Measurements from ENCODE around the gene TENM3.

The TENM3 gene

DNA sequence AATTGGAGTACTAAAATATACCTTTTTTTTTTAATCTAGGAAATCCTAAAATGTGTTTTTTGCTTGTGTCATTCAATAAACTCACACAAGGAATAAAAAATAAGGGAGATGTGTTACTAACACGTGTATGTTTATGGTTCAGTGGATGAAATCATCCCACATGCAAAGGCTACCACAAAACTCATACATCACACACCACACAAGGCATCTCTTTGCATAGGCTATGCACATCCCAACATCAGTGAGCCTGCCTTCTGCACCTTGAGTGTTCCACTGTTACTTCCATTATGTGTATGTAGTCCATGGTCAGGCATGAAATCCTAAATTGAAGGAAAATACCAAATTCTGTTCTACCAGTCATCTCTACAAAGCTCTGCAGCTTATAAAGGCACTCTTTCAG is 460.9 kb downstream of the TENM3 start:
- no peak for DNase-seq

DNA sequence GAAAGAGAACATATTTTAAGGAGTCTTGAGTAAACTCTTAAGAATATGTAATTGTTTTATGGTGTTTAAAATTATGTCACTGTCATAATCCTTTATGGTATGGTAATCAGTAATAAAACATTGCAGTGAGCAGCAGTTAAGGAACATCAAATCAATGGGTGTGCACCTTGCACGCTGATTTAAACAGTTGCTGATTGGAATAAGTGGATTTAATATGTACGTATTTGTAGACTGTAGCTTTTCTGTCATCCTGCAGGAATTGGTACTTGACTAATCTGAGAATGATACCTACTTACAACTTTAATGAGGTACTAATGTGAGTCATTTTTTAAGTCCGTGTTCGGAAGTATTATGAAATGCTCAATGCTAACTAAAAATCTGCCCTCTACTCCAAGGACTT is 461.7 kb downstream of the TENM3 start:
- no peak for DNase-seq

DNA sequence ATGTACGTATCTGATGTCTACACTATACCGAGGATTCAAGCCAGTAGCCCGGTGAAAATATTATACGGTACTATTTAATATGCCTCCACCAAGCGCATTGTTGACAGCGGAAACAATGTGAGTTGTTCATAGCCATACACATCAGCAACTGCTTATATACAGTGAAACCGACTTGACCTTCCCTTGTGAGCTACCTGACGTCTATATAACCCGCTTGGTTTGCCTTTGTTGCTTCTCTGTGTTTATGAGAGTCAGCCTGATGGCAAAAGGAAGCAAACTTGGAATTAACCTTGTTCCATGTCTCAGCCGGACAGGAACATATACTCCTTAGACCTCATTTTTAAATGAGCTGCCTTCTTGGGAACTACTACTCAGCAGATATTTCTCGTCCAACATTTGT is 462.2 kb downstream of the TENM3 start:
- DNase-seq, result no peak

DNA sequence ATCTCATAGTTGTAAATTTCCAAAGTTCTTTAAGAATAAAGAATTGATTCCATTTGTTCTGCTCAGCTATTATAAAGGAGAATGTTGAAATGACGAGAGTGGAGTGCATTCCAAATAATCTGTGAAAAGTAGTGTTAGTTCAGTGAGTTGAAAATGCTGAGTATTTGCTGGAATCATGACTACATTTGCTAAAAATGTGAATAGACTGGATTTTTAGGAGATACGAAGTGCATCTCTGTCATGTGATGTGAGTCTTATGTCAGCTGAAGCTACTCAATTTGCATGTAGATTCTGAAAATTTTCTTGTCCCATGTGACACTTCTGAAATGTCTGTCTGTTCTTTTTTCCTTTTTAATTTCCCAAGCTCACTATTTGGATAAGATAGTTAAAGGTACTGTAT is 468.0 kb downstream of the TENM3 start:
- no peak for DNase-seq

DNA sequence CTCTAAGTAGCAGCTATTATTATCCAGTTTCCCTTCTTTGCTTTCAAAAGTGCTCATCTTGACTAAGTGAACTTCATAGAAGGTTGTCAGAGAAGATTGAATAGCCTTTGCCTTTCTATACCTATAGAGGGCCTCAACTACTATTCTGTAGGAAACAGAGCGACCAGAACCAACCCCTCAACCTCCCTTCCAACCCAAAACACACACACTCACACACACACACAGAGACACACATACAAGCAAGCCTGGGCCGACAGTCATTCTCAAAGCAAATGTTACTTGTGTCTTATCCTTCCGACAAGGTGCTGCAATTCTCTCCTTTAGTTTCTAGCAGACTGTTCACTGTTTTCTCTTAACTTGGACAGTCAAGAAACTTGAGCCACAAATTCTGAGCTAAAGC is 472.3 kb downstream of the TENM3 start:
- no peak for DNase-seq

DNA sequence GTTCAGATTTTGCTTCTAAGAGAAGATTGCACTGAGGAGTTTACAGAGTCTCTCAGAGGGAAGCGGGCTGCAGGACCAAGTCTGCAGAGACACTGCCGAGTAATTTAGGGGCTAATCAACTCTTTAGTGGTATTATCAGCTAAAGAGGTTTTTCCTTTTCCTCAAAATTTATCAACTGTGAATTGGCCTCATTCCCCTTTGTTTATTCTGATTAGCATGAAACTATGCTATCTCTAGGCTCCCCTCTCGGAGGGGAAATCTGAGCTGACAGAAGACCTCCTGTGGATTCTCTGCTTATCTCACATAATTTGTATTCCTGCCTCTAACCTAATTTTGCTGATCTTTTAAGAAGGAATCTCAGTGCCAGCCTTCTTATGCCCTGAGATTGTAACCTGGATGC is 473.0 kb downstream of the TENM3 start:
- no peak for DNase-seq

DNA sequence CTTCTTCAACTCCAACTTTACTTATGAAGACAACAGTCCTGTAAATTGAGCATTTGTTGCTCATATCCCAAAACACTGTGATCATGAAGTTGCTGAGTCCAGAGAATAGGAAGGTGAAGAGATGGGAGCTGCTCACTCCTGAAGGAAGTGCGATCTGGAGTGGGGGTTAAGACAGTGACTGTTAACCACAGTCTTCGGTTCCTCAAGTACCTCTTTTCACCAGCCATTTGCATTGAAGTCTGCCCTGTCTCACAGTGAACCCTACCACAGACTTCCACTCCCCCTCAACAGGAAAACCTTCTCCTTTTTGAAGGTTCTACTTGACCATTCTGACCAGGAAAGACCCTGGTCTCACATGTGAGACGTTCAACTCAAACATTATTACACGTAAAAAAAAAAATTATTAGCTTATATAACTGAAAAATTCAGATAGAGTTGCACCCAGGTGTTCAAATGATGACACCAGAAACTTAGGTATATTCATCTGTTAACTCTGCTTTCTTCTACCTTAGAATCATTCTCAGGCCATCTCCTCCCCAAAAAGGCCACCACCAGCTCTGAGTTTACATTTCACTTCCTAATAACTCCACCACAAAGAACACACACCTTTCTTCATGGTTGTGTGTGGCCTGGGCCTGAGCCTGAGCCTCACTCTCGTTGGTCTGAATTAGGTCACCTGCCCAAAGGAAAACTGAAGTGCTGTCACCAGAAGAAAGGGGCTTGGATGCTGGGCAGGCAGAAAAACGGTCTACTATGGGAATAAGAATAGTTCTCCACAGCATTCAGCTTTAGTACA is 474.8 kb downstream of the TENM3 start:
- DNase-seq, result no peak

DNA sequence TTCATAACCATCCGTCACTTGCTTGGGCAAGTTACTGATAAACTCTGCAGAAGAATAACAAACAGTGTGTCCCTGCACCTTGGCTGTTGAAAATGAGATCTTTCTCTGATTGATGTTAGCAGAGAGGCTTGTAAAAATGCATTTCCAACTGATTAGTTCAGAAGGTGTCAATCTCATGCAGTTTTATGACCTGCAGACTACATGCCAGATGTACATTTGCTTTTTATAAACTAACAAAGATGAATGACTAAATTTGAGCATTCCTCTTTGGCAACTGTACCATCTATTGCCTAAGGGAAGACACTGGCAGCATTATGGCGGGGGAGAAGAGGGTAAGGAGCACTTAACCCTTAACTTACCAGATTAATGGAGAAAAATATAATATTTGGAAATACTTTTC is 481.2 kb downstream of the TENM3 start:
- DNase-seq, result no peak

DNA sequence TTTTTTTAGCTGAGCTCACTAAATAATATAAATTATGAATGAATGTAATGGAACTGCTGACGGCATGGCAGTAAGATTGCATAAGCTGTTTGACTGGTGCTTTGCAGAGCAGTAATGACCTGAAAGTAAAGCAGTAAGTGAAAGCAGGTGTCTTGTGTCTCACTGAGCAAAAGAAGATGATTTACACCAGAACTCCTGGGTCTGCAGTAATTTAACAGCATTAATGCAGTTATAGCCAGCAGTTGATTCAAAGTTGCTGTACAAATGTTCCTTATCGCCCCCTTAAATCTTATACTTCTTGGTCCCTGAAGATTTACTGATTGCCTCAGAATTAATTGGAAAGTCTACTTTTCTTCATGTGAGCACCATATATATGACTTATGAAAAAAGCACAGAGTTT is 486.3 kb downstream of the TENM3 start:
- no peak for DNase-seq

DNA sequence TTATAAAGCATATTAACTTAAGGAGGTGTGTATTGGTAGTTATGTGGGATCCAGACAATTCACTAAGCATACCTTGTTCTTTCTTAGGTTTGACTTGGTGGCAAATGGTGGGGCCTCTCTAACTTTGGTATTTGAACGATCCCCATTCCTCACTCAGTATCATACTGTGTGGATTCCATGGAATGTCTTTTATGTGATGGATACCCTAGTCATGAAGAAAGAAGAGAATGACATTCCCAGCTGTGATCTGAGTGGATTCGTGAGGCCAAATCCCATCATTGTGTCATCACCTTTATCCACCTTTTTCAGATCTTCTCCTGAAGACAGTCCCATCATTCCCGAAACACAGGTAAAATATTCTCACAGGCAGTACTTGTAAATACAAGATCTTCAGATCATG is 487.6 kb downstream of the TENM3 start:
- no peak for DNase-seq

DNA sequence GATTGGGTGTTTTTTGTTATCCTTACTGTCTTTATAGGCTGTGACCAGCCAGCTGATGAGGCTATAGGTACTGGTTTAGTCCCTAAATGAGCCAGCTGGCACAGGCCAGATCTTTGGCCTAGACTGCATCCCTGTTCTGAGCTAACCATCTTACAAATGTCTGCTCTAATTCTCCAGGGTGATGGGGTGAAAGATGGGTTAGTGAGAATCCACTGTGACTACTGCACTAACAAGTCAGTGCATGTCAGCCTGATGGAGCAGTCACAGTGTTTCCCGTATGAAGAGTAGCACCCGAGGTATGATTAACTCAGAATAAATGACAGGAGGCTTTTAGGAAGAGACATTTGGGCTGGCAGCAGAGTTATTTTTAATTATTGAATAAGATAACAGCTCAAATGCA is 493.0 kb downstream of the TENM3 start:
- no peak for DNase-seq

DNA sequence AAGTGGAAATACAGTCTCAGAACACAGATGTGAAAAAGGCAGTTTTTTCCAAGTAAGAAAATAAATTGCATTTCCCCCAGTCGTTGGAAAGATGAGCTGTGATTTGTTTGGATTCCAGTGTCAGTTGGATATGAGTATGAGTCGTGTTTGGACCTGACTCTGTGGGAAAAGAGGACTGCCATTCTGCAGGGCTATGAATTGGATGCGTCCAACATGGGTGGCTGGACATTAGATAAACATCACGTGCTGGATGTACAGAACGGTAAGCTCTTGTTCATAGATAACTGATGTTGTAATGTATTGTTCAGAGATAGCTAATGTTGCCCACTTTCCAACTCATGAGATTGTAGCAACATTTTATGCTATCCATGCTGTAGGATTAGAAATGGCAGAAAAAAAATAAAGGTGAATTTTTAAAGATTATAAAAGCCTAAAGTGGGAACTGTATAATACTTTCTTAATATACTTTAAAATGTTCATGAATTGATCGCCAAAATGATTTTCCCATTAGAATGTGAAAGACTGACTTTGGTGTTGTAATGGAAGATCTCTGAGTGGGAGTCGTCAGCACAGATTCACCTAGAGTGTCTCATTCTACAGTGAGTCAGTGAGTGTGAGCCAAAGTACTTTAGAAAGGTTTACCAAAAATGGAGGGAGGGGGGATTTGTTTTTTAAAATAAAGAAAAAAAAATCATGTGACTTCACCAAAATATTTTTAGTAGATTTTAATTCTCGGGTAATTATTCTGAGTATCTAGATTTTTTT is 495.3 kb downstream of the TENM3 start:
- no peak for DNase-seq

DNA sequence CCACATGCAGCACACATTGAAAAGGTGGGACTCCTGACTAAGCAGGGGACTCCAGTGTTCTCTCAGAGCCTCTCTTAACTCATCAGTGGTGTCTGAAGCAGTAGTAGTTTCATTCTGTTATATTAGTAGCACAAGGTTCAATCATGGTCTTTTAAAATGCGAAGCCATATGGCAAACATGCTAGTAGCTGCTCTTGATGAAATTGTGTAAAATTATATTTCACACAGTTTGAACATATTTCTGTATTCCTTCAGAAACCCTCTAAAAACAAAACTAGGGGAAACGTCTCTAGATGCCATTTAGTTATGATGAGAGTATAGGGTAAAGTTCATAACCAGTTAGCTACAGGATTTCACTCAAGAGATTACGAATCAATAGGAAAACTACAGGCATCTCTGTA is 497.1 kb downstream of the TENM3 start:
- DNase-seq, result no peak

DNA sequence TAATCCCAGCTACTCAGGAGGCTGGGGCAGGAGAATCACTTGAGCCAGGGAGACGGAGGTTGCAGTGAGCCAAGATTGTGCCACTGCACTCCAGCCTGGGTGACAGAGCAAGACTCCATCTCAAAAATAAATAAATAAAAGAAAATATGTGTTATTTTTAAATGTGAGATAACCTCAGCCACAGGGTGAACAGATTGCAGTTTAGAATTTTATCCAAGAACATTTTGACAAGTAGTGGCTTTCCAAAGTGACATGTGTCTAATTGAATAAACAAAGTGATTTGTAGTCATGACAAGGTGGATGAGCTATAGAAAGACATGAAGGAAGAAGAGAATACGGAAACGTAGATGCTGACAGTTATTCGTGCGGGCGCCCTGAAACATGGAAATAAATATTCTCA is 497.9 kb downstream of the TENM3 start:
- DNase-seq, result no peak

DNA sequence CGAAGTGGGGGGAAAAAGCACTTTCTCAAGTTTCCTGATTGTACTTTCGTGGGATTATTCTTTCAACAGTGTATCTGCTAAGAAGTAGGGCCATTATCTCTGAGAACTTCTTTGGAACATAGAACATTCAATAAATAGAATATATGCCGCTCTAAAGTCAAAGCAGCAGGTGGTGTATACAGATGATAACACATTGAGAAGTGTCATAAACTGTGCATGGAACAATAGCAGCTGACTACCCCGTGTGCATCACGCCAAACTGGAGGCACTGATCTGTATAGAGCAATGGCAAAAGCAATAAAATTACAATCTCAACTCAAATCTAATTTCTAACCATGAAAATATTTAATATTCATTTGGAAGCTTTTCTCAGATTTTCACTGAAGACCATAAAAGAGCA is 498.7 kb downstream of the TENM3 start:
- no peak for DNase-seq

DNA sequence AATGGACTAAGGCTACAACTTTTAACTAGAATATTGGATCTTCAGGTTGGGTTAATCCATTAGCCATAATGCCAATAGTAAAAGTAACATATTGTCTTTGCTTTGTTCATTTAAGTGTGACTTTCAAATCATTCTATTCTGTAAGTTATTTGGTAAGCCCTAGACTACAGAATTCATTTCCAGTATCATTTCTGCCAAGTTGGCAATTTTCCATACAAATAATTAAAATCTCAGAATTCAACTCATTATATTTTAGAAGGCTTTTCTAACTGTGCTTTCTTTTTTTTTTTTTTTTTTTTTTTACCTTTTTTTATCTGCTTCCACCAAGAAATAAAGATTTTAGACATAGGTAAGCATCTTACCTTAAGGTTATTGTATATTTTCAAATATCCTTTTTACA is 500.6 kb downstream of the TENM3 start:
- no peak for DNase-seq

DNA sequence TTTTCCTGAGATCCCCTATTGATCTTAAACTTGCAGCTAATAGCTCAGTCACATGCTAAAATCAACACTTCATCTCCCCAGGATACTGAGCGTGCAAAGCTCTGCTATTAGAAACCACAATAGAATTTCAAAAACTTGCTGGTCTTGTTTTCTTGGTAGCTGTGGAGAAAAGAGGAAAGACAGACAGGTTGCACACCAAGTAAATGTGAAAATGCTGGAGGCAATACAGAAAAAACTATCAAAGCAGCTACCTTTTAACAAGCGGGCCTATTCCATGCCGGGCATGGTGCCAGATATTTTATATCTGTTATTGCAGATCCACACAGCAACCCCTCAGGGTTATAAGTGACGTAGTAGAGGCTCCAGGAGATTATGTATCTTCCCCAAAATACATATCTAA is 502.0 kb downstream of the TENM3 start:
- DNase-seq, result no peak

DNA sequence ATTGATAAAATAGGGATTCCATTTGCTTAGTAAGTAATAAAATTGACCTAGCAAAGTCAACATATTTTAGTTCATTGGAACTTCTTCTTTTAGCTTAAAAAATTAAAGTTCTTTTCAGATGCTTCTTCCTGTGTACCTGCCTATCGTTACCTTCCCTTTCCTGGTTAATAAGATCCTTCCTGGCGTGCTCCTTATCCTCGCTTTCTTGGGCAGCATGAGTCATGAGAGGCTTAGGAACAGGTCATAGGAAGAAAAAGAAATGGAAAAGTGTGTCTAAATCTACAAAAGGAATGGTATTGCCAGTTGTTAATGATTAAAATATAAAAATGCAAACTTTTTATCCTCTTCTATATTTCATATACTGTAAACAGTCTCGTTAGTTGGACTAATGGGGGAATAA is 503.7 kb downstream of the TENM3 start:
- DNase-seq, result no peak

DNA sequence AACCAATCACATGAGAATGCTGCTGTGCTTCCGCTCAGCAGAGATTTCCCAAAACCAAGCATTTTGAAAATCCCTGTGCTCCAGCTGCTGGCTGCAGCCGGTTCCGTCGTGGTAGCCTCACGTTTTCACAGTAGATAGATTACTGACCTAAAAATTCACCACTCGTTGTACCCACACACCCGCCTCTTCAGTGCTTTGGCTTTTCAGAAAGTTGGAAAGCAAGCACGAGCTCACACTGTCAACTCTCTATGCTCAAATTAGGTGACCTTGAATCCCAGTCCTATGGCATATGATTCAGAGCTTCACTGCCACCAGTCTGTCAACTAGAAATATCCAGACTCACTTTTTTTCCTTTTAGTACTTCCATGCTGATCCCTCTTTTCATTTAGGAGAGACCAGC is 505.1 kb downstream of the TENM3 start:
- DNase-seq, result no peak

DNA sequence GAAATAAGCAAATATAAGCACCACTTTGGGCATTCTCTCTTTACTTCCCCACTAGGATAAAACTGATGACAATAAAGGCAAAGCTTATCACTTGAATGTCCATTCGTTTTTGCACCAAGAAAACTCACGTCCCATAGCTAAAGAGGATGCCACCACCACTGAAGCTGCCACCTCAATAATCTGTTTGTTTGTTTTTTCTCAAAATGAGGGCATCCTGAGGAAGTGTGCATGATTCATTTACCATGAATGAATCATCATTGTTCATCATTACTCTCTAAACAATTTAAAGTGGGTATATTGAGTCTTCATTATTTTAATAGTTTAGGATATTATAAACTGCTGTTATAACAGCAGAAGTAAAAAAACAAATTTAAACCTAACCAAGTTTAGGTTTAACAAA is 505.7 kb downstream of the TENM3 start:
- DNase-seq, result peak in 1 of 3 donors; percentile 17

DNA sequence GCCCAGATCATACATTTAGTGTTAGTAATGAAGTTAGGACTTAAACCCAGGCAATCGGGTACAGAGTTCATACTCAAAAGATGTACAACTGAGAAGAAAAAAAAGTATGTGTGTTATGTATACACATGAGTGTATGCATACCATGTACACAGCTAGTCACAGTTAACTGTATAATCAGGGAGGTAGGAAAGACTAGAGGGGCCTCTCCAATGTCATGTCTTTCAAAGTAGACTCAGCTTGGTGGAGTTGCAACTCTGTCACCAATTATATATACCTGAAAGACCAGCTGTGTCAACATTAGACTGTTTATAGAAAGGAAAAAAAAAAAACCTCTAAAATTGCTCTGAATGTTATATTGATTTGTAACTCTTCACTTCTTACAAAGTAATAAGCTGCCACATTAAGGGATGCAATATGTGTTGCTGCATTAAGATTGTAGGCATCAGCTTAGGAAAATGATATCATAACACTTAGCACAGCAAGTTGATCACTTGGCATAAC is 506.5 kb downstream of the TENM3 start:
- DNase-seq, result no peak

DNA sequence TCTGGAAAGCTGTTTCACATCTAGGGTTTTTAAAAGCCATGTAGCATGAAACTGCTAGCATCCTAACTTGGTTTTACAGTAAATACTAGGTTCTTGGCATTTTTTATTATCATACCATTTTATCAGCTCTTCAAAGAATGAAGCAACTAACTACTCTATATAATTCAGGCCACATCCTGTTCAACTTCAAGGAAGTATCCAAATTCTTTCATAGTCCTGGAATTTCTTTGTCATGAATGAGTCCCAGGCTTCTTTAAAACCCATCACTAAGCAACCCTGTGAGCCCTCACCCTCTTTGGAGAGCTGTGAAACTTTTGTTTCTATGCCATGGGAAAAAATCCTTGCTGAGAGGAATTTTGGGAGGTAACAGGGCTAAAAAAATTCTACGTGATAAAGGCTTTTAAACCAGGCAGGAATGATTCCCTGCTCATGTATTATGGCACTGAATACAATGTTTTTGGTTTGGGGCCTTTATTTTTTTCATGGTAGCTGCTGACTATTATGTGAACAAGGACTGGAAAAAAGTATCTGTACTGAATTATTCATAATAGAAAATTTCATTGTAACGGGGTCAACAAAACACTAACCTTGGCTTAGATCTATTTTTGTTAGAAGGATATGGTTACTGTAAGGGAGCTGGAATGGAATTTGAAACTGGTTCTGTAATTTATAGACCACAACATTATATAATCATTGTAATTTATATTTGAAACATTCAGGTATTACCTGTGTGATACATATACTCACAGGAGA is 509.1 kb downstream of the TENM3 start:
- DNase-seq, result no peak

DNA sequence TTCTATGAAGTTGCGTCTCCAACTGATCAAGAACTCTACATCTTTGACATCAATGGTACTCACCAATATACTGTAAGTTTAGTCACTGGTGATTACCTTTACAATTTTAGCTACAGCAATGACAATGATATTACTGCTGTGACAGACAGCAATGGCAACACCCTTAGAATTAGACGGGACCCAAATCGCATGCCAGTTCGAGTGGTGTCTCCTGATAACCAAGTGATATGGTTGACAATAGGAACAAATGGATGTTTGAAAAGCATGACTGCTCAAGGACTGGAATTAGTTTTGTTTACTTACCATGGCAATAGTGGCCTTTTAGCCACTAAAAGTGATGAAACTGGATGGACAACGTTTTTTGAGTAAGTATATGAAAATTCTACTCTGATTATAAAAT is 511.7 kb downstream of the TENM3 start:
- no peak for DNase-seq

Data from suppressor macrophage treated with lipopolysaccharide for 1 hour (primary cell).